Lower leg skin (tissue), 4 donors: ENCODE results near the gene SLC39A11. TPM values are rescaled to one million over a fixed set of nuclear protein-coding genes. Genes with fewer than 3 reads are reported as not detected.

Experiments
- DNase-seq, 2 donors: peaks; one replicate each; pipeline ENCODE4 v3.0.0-alpha.2; 2019; ENCODE audit warnings: low spot score in 2 of 2
- H3K4me3 ChIP-seq: fragments of 200-600 bp; sonication (generic); 2 replicates; pipeline ENCODE4 v1.5.1; 2017; ENCODE audit warnings: mild to moderate bottlenecking, low read depth; ENCODE audit not compliant: poor library complexity, severe bottlenecking
- CTCF ChIP-seq, 3 donors: fragments of 450-650 bp; IDR thresholded peaks; one replicate each; pipeline ENCODE4 v1.5.1; 2016; ENCODE audit warnings: antibody characterized with exemption in 3 of 3, mild to moderate bottlenecking in 3 of 3, moderate library complexity in 2 of 3
- POLR2A ChIP-seq, 2 donors: fragments of 450-650 bp; IDR thresholded peaks; one replicate each; pipeline ENCODE4 v1.6.1; 2016 to 2017; ENCODE audit warnings: antibody characterized with exemption in 2 of 2, mild to moderate bottlenecking in 1 of 2, moderate library complexity in 1 of 2
- WGBS, 2 donors: methylation state at CpG; one replicate each; pipeline ENCODE4 v1.1.5; 2018; 5-methylcytosine and 5-hydroxymethylcytosine counted together
- intact Hi-C: fragments of 100-400 bp; cut with DNase I; formaldehyde crosslinking; loops from one replicate; pipeline ENCODE4 v1.15.0; 2023; ENCODE audit warnings: low total_unique reads
- total RNA-seq, 4 donors: library from RNA; depleted of rRNA; stranded (reverse); fragments of >200 nt; gene quantifications; one replicate each; pipeline ENCODE4 v1.1.0, GENCODE V29; 2016

Gene SLC39A11
- total RNA-seq, 4 donors from 2014 or later: 41.6 to 59.0 (median 47.1) TPM

GRCh38 chr17:72600934-72601333 is 491.6 kb downstream of the SLC39A11 start:
- TF ChIP-seq CTCF (IDR thresholded peaks at IDR 0.05) (no peak), POLR2A (IDR thresholded peaks at IDR 0.05) (no peak)
- intact Hi-C loops: no loop called here
- whole genome bisulfite sequencing, 2 donors: 70 to 77% methylated on average over 4 of the region's 4 CpGs
- no peak for DNase-seq
- no peak overlapping the region for H3K4me3 ChIP-seq

- 69 to 70% methylated on average over 4 of the region's 4 CpGs for WGBS, 2 donors
- DNase-seq: no peak
- intact Hi-C loops: no loop called here
- H3K4me3 ChIP-seq: no peak overlapping the region
- TF ChIP-seq POLR2A (IDR thresholded peaks at IDR 0.05) (no peak), CTCF (IDR thresholded peaks at IDR 0.05) (no peak)
Measured at GRCh38 chr17:72599891-72600290, 492.6 kb downstream of the SLC39A11 start.

GRCh38 chr17:72598695-72599094 is 493.8 kb downstream of the SLC39A11 start:
- no peak for TF ChIP-seq CTCF (IDR thresholded peaks at IDR 0.05)
- TF ChIP-seq POLR2A (IDR thresholded peaks at IDR 0.05): no peak
- 36 to 44% methylated on average over 6 of the region's 6 CpGs for WGBS, 2 donors

GRCh38 chr17:72597354-72598087 is 495.0 kb downstream of the SLC39A11 start:
- H3K4me3 ChIP-seq: no peak overlapping the region
- no peak for TF ChIP-seq POLR2A (IDR thresholded peaks at IDR 0.05)
- WGBS, 2 donors: 77 to 85% methylated on average over 9 of the region's 9 CpGs
- no peak for DNase-seq
- intact Hi-C loops: no loop called here

More at GRCh38 chr17:72598695-72599094, 493.8 kb downstream of the SLC39A11 start:
- DNase-seq: no peak
- H3K4me3 ChIP-seq: no peak overlapping the region
- intact Hi-C loops: no loop called here

Other genes with a start within 250 kb of the SLC39A11 start
- under 1 TPM; 0.15 to 0.78 (median 0.45) TPM for gene SSTR2, start 72.3 kb upstream of the SLC39A11 start, total RNA-seq
- gene COG1, start 100.4 kb upstream of the SLC39A11 start, total RNA-seq: 10 to 100 TPM; 18.3 to 33.2 (median 23.9) TPM
- gene CPSF4L, start 169.2 kb upstream of the SLC39A11 start, total RNA-seq: not detected
- gene CDC42EP4, start 219.3 kb upstream of the SLC39A11 start, total RNA-seq: 10 to 100 TPM; 33.0 to 94.6 (median 69.7) TPM